Skin epidermis (tissue), 12 donors: ENCODE results near the gene APBB1IP.
"Not testable (repeated sequence)": the region's sequence is repeated elsewhere in the genome, so short reads cannot be mapped to it uniquely, and the experiment has no call there.

Source experiments
- H3K27ac ChIP-seq, 21 experiments: fragments of 200-600 bp; sonication (generic) in 11 of 21; one replicate each; pipeline ENCODE4 v1.5.0; 2020; ENCODE audit warnings: mild to moderate bottlenecking in 3 of 21, inconsistent platforms in 2 of 21, moderate library complexity in 2 of 21
- H3K4me3 ChIP-seq, 7 experiments: fragments of 200-600 bp; sonication (generic) in 2 of 7; one replicate each; pipeline ENCODE4 v1.5.0; 2020; ENCODE audit warnings: inconsistent platforms in 2 of 7, mild to moderate bottlenecking in 2 of 7, moderate library complexity in 1 of 7

APBB1IP gene

DNA sequence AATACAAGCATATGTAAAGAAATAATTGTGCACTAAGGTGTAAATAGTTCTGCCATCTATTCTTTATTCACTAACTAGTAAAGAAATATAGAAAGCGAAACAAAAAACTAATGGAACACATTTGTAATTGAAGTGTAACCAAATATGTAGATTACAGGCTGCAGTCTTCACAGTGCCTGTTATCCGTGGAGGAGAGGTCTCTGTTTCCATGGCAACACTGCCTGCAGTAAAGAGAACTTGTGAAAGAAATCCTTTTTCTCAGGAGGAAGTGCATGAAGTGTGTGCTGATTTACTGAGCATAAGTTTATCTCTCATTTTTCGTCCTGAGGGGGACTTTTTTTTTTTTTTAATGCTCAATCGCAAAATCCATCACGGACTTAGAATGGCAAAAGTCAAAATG, 102.5 kb downstream of the APBB1IP start:
- Histone ChIP-seq H3K27ac (no peak overlapping the region), H3K4me3 (no peak overlapping the region)

DNA sequence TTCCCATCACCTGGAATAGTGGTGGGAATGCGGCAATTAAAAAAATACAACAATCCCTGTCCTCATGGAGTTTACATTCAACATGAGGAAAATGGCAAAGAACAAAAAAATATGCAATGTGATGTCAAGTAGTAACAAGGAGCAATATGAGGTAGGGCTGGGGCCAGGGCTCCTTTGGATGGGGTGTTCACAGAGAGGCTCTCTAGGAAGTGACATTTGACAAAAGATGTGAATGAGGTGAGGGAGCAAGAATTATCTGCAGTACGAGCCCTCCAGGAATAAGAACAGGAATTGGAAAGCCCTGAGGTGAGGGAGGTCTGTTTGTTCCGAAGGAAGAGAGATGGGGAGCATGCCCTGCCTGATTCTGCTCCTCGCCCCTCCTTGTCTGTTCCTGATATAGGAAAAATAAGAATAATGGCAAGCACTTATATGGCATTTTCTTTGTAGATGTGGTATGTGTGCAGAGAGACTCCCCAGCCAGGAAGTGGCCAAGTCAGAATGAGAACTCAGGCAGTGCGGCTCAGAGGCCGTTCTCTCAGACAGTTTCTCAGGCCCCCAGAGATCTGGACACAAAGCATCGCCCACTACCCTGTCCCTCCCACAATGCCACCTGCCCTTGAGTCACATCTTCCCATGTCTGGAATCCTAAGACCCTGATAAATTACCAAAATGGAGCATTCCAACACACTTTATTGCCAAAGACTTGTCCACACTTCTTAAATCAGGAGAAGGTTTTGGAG, 105.6 kb downstream of the APBB1IP start:
- peak overlapping the region in 1 of 21 experiments; percentile 21 for H3K27ac ChIP-seq
- H3K4me3 ChIP-seq, result no peak overlapping the region

DNA sequence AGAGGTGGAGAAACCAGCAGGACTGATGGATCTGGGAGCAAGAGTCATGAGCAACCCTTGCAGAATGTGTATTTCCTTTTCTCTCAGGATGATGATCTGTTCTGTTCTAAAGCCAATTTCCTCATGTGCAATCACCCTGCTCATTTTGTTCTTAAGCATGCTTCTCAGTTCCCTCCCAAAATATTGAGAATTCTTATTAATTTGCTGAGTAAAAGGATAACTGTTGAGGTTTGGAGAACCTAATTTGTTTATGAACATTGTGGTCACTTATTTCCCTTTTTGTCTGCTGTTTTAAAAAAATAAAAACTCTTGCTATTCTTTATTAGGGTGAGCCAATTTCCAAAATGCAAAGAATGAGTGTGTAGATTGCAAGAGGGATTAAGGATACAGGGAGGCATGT, 106.8 kb downstream of the APBB1IP start:
- Histone ChIP-seq H3K4me3 (no peak overlapping the region), H3K27ac (no peak overlapping the region)

DNA sequence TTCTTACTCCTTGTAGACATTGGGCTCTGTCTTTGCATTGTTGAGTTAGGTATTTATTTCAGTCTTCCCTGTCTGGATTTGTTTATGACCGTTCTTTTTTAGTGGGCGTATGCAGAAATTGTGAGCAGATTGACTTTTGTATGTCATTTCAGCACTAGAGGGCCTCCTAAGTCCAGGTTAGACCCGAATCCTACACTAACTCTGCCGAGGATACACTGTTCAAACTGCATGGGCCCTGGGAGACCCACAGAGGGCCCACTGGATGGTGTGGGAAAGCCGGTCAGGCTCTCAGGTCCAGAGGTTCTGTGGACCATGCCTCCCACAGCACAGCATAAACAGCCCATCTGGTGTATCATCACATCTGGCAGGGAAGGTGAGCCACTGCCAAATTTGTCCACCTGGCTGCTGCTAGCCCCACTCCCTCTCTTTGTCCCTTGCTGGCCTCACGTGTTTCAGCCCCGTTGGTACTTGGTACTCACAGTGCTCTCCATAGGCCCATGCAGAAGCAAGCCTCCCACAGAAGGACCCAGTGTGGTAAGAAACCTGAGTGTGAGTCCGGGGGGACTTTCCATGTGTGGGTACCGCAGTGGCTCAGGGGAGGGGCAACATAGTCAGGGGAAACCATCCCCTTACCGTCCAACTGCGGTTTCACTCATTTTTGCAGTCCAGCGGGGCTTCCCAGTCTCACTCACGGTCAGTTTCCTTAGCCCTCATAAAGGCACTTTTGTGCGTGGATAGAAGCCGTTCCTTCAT, 112.8 kb downstream of the APBB1IP start:
- Histone ChIP-seq H3K4me3 (no peak overlapping the region), H3K27ac (no peak overlapping the region)

DNA sequence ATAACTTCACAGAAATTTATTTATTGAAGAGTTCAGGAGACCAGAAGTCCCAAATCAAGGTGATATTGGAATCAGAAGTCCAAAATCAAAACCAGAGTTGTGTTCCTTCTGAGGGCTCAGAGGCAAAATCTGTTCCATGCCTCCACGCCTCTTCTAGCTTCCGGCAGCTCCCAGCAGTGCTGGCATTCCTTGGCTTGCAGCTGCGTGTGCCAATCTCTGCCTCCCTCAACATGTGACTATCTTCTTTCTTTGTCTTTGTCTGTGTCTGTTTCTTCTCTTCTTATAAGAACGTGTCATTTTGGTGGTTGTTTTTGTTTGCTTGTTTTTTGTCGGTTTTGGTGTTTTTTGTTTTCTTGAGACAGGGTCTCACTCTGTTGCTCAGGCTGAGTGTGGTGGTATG, 116.1 kb downstream of the APBB1IP start:
- H3K27ac ChIP-seq, result no peak overlapping the region
- no peak overlapping the region for H3K4me3 ChIP-seq

DNA sequence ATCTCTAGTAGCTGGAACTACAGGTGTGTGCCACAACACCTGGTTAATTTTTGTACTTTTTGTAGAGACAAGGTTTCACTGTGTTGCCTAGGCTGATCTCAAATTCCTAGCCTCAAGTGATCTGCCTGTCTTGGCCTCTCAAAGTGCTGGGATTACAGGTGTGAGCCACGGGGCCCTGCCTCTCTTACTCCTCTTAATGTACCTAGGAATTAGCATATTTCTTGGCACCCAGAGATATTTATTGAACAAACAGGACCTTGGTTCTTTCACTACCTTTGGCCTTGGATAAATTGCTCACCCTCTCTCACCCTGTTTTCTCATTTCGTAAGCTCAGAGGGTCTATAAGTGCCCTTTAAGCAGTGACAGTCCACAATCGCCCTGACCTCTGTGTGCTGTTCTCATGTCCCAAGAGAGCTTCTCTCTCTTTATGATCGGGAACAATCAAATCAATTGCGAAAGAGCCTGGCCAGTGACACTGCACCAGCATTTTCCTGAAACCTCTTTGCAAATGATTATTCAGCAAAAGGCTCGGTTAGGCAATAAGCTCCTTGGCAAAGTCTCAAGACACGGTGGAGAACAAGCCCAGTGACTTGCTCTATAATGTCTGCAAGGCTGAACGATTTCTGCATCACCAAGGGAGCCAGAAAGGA, 117.7 kb downstream of the APBB1IP start:
- Histone ChIP-seq H3K4me3 (no peak overlapping the region), H3K27ac (peak overlapping the region in 6 of 21 experiments; percentile 11 to 52 (median 28))

DNA sequence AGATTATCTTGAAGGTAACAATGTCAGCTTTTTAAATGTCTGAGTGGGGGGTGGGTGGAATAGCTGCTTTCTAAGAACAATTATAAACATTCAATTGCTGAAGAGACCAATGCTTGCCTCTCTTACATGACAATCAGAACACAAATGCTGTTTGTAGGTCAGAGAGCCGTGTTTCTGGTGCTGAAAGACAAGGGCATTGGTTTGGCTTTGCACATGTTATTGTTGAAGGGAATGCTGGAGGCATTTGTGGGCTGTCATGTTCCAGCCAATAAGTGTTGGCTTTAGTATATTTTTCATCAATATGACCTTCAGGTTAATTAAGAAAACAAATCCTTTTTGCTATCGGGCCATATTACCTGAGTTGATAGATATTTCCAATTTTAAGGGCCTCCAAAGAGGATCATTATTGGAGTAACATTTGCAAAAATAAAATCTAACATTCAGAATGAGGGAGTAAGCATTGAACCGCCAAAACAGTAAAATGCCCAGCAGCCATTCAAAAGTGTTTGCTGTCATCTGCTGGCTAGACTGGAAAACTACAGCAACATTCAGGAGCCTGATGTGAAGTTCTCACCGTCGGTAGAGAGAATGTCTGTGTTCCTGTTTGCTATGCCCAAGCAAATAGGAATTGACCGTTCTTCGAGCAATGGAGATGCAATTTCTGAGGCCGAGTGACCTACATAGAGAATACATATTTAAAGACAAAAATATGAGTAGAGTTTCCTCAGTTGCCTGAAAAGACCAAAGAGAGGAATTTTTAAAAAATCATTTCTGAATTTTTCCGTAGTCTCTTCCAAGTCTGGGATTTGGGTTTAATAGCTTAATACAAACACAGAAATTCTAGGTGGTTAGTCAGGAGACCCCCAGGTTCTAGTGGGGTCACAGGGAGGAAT, 118.9 kb downstream of the APBB1IP start:
- H3K27ac ChIP-seq, result peak overlapping the region in 2 of 21 experiments; percentile 20 to 49
- H3K4me3 ChIP-seq, result no peak overlapping the region

DNA sequence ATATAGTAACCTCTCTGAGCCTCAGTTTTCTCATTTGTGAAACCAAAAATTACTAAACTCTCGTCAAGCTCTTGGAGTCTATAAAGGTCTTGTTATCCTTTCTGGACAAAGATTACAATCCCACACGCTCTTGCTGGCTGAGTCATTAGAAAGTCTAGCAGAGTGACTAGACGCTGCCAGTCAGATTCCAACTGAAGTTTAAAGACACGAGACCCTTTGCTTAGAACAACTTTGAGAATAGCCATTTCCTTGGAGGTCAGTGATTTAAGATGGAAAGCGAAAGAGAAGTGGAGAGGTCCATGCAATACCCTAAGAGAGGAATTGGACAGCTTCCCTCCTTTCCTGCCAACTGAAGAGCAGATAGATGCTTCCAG, 119.5 kb downstream of the APBB1IP start:
- peak overlapping the region in 2 of 21 experiments; percentile 20 to 49 for H3K27ac ChIP-seq
- no peak overlapping the region for H3K4me3 ChIP-seq

DNA sequence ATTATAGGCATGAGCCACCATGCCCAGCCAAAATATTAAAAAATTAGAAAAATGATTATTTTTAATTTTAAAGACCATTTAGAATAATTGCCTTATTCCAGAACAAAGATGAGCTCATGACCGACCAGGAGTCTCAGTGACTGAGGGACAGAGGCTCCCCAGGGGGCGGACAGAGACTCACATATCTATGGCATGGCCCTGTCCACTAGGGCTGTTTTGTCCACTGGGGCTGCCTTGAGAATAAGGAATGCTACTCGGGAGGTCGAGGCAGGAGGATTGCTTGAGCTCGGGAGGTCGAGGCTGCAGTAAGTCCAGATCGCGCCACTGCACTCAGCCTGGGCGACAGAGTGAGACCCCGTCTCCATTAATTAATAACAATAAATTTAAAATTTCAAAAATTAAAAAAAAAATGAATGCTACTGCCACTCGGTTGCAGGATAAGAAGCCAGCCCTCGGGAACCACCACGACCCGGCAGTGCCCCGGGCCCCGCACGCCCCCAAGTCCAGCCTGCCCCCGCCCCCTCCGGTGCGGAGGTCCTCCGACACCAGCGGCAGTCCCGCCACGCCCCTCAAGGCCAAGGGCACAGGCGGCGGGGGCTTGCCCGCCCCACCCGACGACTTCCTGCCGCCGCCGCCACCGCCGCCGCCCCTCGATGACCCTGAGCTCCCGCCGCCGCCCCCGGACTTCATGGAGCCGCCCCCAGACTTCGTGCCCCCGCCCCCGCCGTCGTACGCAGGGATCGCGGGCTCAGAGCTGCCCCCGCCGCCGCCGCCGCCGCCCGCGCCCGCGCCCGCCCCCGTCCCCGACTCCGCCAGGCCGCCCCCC, 128.6 kb downstream of the APBB1IP start:
- Histone ChIP-seq H3K4me3 (peak overlapping the region in 6 of 7 experiments; percentile 14 to 38 (median 28)), H3K27ac (peak overlapping the region in 1 of 21 experiments; percentile 33)

DNA sequence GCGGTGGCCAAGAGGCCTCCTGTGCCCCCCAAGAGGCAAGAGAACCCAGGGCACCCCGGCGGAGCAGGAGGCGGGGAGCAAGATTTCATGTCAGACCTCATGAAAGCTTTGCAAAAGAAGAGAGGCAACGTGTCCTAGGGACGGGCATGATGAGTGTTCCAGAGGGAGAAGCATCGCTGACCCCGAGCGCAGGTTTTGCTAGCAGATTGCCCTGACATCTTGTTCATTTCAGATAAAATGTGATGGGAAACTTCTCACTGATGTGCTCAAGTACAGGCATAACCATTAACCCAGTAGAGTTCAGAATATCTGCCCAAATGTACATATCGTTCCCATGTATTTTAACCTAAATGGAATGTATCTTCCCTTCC, 129.2 kb downstream of the APBB1IP start:
- Histone ChIP-seq H3K4me3 (peak overlapping the region in 4 of 7 experiments; percentile 26 to 38 (median 32)), H3K27ac (no peak overlapping the region)

DNA sequence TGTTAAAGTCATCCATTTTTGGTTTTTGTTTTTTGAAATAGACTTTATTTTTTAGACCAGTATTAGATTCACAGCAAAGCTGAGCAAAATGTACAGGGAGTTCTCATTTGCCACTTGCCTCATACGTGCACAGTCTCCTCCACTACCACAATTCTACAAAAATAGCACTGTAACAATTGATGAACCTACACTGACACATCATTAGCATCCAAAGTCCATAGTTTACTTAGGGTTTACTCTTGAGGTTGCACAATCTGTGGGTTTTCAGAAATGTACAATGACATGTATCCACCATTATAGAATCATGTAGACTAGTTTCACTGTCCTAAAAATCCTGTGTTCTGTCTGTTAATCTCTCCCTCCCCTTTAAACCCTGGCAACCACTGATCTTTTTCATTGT, 133.5 kb downstream of the APBB1IP start:
- no peak overlapping the region for H3K27ac ChIP-seq
- H3K4me3 ChIP-seq, result no peak overlapping the region

DNA sequence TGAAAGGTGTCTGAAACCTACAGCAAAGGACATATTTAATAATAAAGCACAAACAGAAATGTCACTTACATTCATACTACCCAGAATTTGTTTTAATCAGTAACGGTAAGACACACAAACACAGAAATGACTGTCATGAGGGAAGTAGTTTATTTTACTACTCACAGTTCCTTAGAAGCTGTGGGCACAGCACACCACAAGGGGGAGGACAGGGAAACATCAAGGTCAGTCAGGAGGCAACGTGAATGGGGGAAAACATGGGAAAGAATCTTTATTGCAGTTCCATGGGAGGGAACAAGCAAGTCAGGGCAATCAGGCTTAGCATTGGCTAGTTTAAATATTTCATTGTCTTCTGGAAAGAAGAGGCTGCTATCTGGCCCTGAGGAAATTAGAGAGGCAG, 135.5 kb downstream of the APBB1IP start:
- H3K27ac ChIP-seq, result no peak overlapping the region

DNA sequence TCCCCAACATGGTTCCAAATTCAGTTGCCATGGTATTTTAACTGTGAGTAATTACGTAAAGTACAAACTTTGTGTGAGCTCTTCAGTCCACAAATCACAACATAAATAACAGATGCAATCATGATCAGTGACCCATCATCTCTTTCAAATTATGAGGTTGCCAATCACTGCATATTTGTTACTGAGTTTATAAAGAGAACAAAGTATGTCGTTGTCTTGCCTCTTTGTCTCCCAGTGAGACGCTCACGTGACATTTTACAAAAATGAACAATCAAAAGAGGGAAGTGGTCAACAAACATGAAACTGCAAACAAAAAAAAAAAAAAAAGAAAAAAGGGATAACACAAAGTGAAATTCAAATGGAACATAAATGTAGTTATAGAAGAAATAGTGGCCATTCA, 136.6 kb downstream of the APBB1IP start:
- H3K4me3 ChIP-seq, result no peak overlapping the region
- H3K27ac ChIP-seq, result no peak overlapping the region

More for the DNA sequence above, 135.5 kb downstream of the APBB1IP start:
- H3K4me3 ChIP-seq, result no peak overlapping the region

DNA sequence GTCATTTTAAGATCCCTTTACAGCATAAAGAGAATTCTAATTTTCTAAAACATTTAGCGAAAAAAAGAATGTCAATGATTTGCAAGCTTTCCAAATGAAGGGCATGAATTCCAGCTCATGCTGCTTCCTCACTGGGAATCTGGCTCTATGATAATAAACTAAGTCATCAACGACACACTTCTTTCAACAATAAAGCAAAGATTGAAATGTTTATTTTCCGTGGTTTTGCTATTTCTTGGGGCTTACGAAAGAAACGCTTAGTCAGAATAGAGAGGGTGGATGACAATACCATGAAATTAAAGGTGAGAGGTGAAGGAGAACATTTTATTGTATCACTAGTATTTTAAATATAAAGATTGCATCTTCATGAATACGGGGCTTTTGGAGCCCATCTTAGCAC, 140.2 kb downstream of the APBB1IP start:
- not testable (repeated sequence) for H3K27ac ChIP-seq, H3K4me3 ChIP-seq

DNA sequence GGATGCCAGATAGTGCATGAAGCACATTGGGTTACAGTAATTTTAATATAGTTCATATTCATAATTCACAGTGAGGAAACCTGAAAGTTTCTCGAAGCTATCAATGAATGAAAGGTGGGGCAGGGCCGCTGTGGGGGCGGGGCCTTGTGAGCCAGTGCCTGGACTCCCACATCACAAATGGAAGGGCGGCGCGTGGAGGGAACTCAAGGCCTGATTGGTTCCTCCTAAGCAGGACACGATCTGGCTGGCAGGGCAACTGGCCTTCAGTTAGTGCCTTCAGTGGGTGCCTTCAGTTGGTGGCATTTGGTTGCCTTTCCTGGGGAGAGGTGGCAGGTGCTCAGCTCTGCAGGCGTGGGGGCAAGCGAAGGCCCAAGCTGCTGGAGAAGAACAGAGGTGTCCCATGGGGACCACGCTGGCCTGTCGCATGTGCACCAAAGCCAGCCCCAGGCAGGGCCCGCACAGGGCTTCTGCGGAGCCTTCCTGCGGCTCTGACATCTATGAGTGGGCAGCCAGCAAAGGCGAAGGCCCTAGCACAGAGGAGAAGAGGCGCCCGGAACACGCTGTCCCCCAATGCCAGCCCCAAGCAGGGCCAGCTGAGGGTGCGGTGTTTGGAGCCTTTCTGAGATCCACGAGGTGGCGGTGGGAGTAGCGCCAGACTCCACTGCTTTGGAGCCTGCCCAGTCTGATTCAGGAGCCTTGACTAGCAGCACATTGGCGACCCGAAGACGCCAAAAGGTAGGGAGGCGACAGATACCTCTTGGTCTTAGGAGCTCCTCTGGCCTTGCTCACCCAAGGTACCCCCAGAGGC, 141.3 kb downstream of the APBB1IP start:
- Histone ChIP-seq H3K27ac (no peak overlapping the region), H3K4me3 (no peak overlapping the region)

DNA sequence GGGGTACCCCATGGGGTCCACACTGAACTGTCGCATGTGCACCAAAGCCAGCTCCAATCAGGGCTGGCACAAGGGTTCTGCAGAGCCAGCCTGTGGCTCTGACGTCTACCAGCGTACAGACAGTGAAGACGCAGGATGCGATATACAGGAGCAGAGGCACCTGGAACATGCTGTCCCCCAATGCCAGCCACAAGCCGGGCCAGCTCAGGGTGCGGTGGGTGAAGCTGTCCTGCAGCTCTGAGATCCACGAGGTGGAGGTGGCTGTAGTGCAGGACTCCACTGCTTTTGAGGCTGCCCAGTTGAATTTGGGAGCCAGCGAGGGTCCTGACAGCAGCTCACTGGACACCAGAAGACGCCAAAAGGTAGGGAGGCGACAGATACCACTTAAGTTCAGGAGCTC, 148.1 kb downstream of the APBB1IP start:
- H3K27ac ChIP-seq, result no peak overlapping the region
- H3K4me3 ChIP-seq, result no peak overlapping the region

DNA sequence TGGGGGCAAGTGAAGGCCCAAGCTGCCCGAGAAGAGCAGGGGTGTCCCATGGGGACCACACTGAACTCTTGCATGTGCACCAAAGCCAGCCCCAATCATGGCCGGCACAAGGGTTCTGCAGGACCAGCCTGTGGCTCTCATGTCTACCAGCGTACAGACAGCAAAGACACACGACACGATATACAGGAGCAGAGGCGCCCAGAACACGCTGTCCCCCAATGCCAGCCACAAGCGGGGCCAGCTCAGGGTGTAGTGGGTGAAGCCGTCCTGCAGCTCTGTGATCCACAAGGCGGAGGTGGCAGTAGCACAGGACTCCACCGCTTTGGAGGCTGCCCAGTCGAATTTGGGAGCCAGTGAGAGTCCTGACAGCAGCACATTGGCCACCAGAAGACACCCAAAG, 150.5 kb downstream of the APBB1IP start:
- H3K4me3 ChIP-seq, result no peak overlapping the region
- H3K27ac ChIP-seq, result no peak overlapping the region

DNA sequence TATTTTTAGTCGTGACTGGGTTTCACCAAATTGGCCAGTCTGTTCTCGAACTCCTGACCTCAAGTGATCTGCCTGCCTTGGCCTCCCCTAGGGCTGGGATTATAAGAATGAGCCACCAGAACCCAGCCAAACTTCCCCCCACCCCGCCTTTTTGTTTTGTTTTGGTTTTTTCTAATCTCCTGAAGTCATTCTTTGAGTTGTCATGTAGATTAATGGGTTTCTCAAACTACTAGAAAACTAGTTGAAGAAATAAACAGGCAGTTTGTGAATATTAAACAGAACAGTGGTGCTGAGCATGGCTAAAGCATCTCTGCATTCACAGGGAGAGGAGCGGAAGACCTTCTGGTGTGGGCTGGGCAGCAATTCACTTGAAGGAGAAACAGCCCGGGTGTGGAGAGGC, 151.7 kb downstream of the APBB1IP start:
- not testable (repeated sequence) for H3K27ac ChIP-seq, H3K4me3 ChIP-seq
